ENCODE results near the gene IBA57.
"Not testable (repeated sequence)": the region's sequence is repeated elsewhere in the genome, so short reads cannot be mapped to it uniquely, and the experiment has no call there.

The IBA57 gene

DNA sequence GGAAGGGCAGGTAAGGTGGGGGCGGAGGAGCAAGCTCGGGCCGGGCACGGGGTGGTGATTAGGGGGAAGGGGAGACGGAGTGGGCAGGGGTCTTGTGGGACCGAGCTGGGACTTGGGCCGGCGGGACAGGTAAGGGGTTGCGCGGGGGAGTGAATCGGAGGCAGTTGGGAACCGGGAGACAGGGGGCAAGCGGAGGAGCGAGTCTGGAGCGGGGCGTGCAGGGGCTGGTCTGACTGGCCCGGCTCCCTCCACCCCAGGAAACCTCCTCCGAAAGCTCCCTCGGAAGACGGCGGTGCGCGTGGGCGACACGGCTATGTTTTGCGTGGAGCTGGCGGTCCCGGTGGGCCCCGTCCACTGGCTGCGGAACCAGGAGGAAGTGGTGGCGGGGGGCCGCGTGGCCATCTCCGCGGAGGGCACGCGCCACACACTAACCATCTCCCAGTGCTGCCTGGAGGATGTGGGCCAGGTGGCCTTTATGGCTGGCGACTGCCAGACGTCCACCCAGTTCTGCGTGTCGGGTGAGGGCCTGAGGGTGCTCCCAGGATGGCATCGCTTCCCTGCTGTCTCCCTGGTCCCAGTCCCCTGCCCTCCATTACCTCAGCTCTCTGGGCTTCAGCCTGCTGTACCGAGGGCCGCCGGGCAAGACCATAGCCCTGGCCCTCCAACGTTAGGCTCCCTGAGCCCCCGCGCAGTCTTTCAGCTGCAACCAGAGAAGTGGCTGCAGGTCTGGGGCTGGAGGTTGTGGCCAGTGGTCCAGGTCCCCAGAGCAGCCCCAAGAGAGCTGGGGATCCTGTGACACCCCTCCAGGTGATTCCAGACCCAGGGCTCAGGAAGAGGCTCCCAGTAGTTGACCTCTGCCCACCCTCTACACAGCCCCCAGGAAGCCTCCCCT is 48.6 kb downstream of the IBA57 start:
- no peak for DNase-seq

DNA sequence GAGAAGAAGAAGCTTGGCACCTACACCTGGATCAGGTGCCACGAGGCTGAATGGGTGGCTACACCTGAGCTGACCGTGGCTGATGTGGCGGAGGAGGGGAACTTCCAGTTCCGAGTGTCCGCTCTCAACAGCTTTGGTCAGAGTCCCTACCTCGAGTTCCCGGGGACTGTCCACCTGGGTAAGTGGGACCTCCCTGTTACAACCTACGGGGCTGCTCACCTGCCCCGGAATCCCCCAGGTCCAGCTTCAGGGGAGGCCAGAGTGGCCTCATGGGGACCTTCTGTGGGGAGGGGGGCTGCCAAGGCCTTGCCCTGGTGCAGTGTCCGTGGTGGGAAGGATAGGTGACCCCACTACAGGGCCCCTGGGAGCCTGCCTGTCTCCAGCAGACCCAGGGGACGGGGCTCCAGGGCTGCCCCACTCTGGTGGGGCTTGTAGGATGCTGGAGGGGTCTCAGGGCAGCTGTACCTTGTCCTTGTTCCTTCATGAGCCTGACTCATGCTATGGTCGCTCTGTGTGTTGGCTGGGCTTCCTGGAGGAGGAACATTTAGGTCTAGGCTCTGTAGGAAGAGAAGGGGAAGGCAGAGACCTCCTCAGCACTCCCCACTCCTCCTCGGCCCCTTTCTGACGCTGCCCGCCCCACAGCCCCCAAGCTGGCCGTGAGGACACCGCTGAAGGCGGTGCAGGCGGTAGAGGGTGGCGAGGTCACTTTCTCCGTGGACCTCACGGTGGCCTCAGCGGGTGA is 49.5 kb downstream of the IBA57 start:
- DNase-seq: no peak

GRCh38 chr1:228215663-228216116 is 50.1 kb downstream of the IBA57 start:
- no peak for DNase-seq

DNA sequence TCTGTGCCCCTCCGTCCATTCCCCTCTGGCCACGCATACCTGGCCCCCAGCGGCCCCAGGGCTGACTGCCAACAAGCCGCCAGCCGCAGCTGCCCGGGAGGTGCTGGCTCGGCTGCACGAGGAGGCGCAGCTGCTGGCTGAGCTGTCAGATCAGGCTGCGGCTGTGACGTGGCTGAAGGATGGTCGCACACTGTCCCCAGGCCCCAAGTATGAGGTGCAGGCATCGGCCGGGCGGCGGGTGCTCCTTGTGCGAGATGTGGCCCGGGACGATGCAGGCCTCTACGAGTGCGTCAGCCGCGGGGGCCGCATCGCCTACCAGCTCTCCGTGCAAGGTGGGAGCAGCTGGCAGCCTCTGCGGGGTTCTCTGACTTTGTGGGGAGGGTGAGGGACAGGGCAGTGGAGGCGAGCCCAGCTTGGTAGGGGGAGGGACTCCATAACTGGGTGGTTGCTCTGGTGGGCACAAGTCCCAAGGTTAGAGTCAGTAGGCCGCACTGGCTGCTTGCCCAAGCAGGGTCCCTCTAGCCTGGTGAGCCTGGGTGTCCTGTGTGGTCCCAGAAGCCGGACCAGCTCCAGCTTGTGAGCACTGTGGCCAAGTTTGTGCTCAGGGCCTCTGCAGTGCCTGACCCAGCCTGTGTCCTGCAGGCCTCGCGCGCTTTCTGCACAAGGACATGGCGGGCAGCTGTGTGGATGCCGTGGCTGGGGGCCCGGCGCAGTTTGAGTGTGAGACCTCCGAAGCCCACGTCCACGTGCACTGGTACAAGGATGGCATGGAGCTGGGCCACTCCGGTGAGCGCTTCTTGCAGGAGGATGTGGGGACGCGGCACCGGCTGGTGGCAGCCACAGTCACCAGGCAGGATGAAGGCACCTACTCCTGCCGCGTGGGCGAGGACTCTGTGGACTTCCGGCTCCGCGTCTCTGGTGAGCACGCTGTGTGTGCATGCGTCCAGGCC is 51.0 kb downstream of the IBA57 start:
- no peak for DNase-seq

DNA sequence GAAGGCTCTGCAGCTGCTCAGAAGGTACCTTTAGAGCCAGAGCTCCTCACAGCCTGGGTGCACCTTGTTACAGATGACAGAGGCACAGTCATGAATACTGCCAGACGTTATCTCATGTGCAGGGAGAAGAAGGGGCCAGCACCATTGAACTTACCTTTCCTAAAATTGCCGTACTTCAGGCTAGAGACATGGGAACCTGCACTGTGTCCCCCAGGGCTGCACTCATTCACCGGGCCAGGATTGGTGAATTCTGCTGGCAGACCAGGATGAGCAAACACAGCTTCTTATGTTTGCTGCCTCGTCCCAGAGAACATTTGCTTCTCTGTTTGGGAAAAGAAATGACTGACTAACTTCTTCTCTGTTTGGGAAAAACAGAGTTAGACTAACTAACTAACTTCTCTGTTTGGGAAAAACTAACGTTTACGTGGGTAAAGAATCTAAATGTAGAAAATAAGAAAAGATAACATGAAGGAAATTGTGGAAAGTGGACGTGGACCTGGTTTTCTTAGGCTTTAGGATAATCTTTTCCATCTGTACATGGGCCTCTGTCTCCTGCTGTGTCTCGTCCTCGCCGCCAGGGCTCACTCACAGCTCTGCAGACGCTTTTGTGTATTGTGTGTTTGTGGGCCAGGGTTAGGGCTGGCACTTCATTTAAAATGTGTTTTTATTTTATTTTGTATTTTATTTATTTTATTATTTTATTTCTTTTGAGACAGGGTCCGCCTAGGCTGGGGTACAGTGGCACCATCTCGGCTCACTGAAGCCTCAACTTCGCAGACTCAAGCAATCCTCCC is 52.1 kb downstream of the IBA57 start:
- no peak for DNase-seq

GRCh38 chr1:228218513-228219244 is 53.1 kb downstream of the IBA57 start:
- no peak for DNase-seq

GRCh38 chr1:228219245-228219961 is 53.8 kb downstream of the IBA57 start:
- DNase-seq: no peak

DNA sequence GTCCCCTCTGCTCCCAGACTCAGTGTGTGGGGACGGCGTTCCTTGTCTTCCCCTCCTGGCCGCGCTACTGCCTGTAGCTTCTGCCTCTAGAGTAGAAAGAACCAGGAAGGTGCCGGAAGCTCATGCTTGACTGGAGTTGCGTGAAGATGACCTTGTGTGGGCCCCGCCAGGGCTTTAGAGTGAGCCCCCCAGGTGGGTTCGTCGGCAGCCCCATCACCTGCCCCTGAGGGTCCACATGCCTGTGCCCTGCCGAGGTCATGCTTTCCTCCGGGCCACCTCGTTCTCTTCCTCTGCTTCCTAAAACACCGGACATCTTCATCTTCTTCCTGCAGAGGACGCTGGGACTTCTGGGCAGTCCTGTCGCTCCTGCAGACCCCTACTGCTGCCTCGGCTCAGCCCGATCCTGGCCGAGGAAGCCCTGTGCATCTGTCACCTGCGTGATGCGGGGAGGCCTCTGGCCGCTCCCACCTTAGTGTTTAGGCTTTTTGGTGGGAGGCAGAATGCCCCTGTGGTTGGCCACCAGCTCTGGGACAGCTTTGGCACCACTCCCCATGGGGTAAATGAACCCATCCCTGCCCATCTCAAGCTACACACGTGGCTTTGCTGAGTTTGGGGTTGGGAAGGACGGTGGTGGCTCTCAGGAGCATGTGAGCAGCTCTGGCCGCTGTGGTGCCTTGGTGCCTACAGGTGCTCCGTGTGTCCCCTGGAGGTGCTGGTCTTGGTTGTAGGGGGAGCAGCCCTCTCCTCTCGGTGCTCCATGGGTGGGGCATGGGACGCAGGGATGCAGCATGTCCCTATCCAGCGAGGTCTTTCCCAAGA is 54.6 kb downstream of the IBA57 start:
- no peak for DNase-seq

GRCh38 chr1:228221097-228221496 is 55.5 kb downstream of the IBA57 start:
- not testable (repeated sequence) for DNase-seq

- DNase-seq: no peak
Observed at GRCh38 chr1:228222548-228222947, 56.9 kb downstream of the IBA57 start.

GRCh38 chr1:228224198-228225164 is 58.9 kb downstream of the IBA57 start:
- DNase-seq: no peak

- no peak for DNase-seq
Observed at GRCh38 chr1:228225165-228225710, 59.6 kb downstream of the IBA57 start.

- DNase-seq: no peak
Observed at GRCh38 chr1:228225740-228226139, 60.1 kb downstream of the IBA57 start.

DNA sequence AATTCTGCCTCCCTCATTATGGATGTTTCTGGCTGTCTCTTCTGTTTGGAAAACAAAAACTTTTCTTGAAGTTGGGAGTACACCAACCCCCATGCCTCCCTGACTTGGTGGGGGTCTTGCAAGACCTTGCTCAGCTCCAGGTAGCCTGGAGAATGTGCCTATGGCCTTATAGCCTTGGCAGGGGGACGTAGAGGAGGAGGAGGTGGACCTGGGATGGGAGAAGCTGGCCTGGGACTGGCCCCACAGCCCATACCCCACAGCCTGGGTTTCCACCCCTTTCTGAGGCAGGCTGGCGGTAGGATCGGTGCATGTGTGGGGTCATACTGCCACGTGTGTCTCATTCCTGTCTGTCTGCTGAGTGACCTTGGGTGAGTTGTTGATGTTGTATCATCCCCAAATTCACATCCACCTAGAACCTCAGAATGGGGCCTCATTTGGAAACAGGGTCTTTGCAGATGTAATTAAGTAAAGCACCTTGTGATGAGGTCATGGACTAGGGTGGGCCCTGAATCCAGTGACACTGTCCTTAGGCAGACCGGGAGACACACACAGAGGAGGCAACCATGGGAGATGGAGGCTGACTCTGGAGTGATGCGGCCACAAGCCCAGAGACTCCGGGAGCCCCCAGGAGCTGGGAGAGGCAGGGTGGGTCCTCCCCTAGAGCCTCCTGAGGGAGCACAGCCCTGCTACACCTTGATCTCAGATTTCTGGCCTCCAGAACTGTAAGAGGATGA is 60.7 kb downstream of the IBA57 start:
- DNase-seq: no peak

DNA sequence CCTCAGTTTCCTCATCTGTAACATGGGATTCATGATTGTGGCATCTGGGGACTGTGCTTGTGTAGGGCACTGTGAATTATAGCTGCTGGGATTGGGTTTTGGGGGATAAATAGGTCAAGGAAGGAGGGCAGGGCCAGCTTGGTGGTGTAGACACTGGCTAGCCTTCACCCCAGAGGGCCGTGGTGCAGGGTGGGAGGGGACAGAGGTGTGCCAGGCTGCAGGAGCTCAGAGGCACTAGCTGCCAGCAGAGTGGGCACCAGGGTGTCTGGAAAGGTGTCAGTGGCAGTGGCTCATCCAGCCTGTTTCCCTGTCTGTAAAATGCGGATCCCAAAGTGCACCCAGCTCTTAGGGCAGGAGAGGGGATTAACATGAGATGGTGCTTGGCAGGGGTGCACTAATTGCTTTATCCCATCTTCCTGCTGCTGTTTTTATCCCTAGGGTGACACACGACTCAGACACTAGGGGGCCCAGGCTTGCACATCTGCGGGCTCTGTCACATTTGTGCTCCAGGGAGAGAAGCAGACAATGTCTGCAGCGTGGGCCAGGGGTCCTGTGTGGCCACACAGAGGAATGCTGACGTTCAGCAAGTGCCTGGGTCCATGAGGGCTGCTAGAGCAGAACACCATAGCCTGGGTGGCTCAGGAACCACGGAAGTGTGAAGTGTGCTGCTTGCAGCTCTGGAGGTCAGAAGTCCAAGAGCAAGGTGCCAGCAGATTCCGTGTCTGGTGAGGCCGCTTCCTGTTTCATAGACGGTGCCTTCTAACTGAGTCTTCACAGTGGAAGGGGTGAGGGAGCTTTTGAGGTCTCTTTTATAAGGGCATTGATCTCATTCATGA is 61.6 kb downstream of the IBA57 start:
- no peak for DNase-seq

GRCh38 chr1:228228147-228228546 is 62.5 kb downstream of the IBA57 start:
- not testable (repeated sequence) for DNase-seq
